Epithelial cell of umbilical artery (primary cell): ENCODE results near the gene PNP. TPM values are rescaled to one million over a fixed set of nuclear protein-coding genes. Genes with fewer than 3 reads are reported as not detected.

Experiments used
- total RNA-seq: library from RNA; depleted of rRNA; stranded (reverse); fragments of >200 nt; gene quantifications from 2 replicates; pipeline ENCODE4 v1.2.3, GENCODE V29; 2014

PNP gene
- total RNA-seq = 248 and 374 TPM in 2 replicates

GRCh38 chr14:20469242-20469889, at the start of gene PNP:
Gene PNP (plus strand): TSS chr14:20469406. CDS start chr14:20469525, 119 bp downstream.

GRCh38 chr14:20435582-20436362, 33.4 kb upstream of the PNP start, which contains the start of gene KLHL33:
Gene KLHL33 (minus strand): TSS chr14:20436166. CDS start chr14:20435811, 355 bp downstream.

GRCh38 chr14:20454516-20455354, 14.5 kb upstream of the PNP start, which contains the start of the genes APEX1 and OSGEP:
Gene APEX1 (plus strand): TSS chr14:20455226. CDS start chr14:20455646, 420 bp downstream.
Gene OSGEP (minus strand): TSS chr14:20454812. CDS start chr14:20454683, 129 bp downstream.

GRCh38 chr14:20461225-20462141, 7.7 kb upstream of the PNP start, which contains the start of gene PIP4P1:
Gene PIP4P1 (minus strand): TSS chr14:20461434. CDS start chr14:20461325, 109 bp downstream.

Other genes with a start within 250 kb of the PNP start
- not detected in 2 replicates for gene OR11H6, start 245.7 kb upstream of the PNP start, total RNA-seq
- not detected in 2 replicates for gene OR11H7, start 240.4 kb upstream of the PNP start, total RNA-seq
- not detected in 2 replicates for gene OR11H4, start 230.1 kb upstream of the PNP start, total RNA-seq
- 26.0 and 79.2 TPM in 2 replicates for gene TTC5, start 163.5 kb upstream of the PNP start, total RNA-seq
- gene CCNB1IP1, start 136.1 kb upstream of the PNP start, total RNA-seq = 36.2 and 50.7 TPM in 2 replicates
- 8.8 and 10.5 TPM in 2 replicates for gene PARP2, start 125.8 kb upstream of the PNP start, total RNA-seq
- 12.3 and 18.2 TPM in 2 replicates for gene TEP1, start 55.9 kb upstream of the PNP start, total RNA-seq
- gene KLHL33, start 33.2 kb upstream of the PNP start, total RNA-seq = not detected in 2 replicates
- 44.8 and 46.2 TPM in 2 replicates for gene OSGEP, start 14.6 kb upstream of the PNP start, total RNA-seq
- 104 and 113 TPM in 2 replicates for gene APEX1, start 14.2 kb upstream of the PNP start, total RNA-seq
- 18.8 and 21.9 TPM in 2 replicates for gene PIP4P1, start 8.0 kb upstream of the PNP start, total RNA-seq
- gene RNASE10, start 36.1 kb downstream of the PNP start, total RNA-seq = 0.32 TPM in 1 of 2 replicates, not detected in the other
- gene RNASE9, start 91.6 kb downstream of the PNP start, total RNA-seq = not detected in 2 replicates
- gene RNASE11, start 118.6 kb downstream of the PNP start, total RNA-seq = not detected in 2 replicates
- gene RNASE12, start 122.0 kb downstream of the PNP start, total RNA-seq = not detected in 2 replicates
- not detected in 2 replicates for gene OR6S1, start 172.3 kb downstream of the PNP start, total RNA-seq
- 4.1 and 6.8 TPM in 2 replicates for gene RNASE4, start 215.2 kb downstream of the PNP start, total RNA-seq
- gene ANG, start 219.4 kb downstream of the PNP start, total RNA-seq = 3.6 and 5.5 TPM in 2 replicates